Lower leg skin (tissue), 3 donors: ENCODE measurements around the gene QSER1.

ENCODE experiments used
- POLR2A ChIP-seq, 2 donors: fragments of 450-650 bp; IDR thresholded peaks; one replicate each; pipeline ENCODE4 v1.6.1; 2016 to 2017; ENCODE audit warnings: antibody characterized with exemption in 2 of 2, mild to moderate bottlenecking in 1 of 2, moderate library complexity in 1 of 2
- TF ChIP-seq, protein P1 (sequence below), 3 donors: fragments of 450-650 bp; IDR thresholded peaks; one replicate each; pipeline ENCODE4 v1.5.1; 2016; ENCODE audit warnings: antibody characterized with exemption in 3 of 3, mild to moderate bottlenecking in 3 of 3, moderate library complexity in 2 of 3

GRCh38 chr11:32902089-32902665 lies 9.6 kb downstream of the QSER1 start:
- TF ChIP-seq, protein P1, sequence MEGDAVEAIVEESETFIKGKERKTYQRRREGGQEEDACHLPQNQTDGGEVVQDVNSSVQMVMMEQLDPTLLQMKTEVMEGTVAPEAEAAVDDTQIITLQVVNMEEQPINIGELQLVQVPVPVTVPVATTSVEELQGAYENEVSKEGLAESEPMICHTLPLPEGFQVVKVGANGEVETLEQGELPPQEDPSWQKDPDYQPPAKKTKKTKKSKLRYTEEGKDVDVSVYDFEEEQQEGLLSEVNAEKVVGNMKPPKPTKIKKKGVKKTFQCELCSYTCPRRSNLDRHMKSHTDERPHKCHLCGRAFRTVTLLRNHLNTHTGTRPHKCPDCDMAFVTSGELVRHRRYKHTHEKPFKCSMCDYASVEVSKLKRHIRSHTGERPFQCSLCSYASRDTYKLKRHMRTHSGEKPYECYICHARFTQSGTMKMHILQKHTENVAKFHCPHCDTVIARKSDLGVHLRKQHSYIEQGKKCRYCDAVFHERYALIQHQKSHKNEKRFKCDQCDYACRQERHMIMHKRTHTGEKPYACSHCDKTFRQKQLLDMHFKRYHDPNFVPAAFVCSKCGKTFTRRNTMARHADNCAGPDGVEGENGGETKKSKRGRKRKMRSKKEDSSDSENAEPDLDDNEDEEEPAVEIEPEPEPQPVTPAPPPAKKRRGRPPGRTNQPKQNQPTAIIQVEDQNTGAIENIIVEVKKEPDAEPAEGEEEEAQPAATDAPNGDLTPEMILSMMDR (IDR thresholded peaks at IDR 0.05), result no peak
- no peak for TF ChIP-seq POLR2A (IDR thresholded peaks at IDR 0.05)
